AG04449 (cell line): ENCODE results near the gene IL1R2.

Experiments used
- CTCF ChIA-PET: fragments of 350-600 bp; formaldehyde crosslinking; extraction: SDS; loops from one replicate; lab custom pipeline; 2021; ENCODE audit warnings: antibody characterized with exemption; lab: Yijun Ruan, JAX
- POLR2A ChIA-PET: fragments of 400-600, 350-600 bp; formaldehyde crosslinking; extraction: SDS; loops from one replicate; lab custom pipeline; 2020; ENCODE audit warnings: antibody characterized with exemption, inconsistent platforms; lab: Yijun Ruan, JAX
- DNase-seq: peaks from one replicate; pipeline ENCODE4 v3.0.0-alpha.2; 2010; ENCODE audit warnings: low read depth, low spot score
- H3K4me3 ChIP-seq: 2 replicates; pipeline ENCODE4 v1.5.1; 2011; ENCODE audit warnings: low read depth, mild to moderate bottlenecking, control low read depth, low read length
- CTCF ChIP-seq: IDR thresholded peaks from one replicate; pipeline ENCODE4 v1.5.1; 2011; ENCODE audit warnings: mild to moderate bottlenecking, moderate library complexity, low read length, control low read depth, inconsistent platforms; ENCODE audit not compliant: insufficient read depth; ENCODE audit errors: missing control alignments

The IL1R2 gene

DNA sequence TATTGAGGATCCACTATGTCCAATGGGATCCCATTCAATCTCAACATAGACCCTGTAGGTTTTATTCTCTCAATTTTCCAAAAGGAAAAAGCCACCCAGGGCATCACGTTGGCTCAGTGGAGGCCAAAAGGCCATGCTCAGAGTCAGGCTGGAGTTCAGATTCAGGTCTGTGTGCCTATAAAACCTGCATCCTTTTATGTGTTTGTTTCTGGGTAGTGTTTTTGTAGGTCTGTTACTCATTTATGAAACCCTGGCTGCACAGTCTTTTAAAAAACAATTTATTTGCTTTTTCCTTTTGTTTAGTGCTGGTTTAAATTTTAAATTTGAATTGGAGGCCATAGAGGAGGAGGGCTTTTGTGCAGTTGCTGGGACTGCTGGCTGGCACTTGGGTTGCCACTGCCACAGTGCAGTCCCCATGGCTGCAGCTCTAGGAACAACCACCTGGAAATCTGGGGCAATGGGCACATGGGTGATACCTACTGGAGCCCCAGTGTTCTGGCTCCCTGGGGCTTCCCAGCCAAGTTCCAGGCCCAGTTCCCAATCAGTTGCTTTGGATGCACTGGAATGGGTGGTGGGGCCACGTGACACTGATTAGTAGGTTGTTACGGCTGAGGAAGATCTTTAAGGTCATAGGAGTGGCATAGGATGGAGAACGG is 31.3 kb downstream of the IL1R2 start:
- ChIA-PET CTCF (interaction anchor here (0.8 to 9.0 kb wide), 5 partner anchors 9 to 218 kb away, joined by 3 to 298 read pairs (median 60); no protein-coding TSS in a partner anchor), POLR2A (no interaction called here)
- DNase-seq: no peak
- TF ChIP-seq CTCF: no peak
- H3K4me3 ChIP-seq: no peak overlapping the region

- TF ChIP-seq CTCF: no peak
- no peak overlapping the region for H3K4me3 ChIP-seq
- CTCF ChIA-PET: interaction anchor here (1.0 to 9.0 kb wide), 5 partner anchors 18 to 216 kb away, joined by 3 to 298 read pairs (median 4); partner anchors contain the start of gene IL1R1
- POLR2A ChIA-PET: interaction anchor here (0.8 kb wide), 1 partner anchor 9 kb away, joined by 5 read pairs; no protein-coding TSS in a partner anchor
- no peak for DNase-seq
These were observed 32.6 kb downstream of the IL1R2 start for GRCh38 chr2:102024410-102024809.

DNA sequence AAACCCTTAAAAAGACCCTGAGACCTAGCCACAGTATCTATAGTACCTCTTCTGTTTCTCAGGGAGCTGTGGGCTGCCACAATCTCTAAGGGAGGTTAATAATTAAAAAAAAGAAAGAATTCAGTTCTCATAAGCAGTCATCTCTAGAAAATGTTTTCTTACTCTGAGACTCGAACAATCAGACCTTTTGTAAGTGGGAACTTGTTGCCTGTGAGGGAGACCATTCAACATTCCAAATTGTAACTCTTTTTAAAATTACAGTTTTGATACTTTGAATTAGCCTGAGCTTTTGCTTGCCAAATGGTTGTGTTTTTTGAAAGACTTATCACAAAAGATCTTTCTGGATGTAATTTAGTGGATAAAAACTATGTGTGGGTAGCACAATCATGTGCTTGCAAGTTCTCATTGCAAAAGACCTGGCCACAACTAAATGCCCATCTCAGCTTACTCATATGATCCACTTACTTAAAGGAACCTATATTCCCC is 33.3 kb downstream of the IL1R2 start:
- peak; percentile 82 for DNase-seq
- H3K4me3 ChIP-seq: no peak overlapping the region
- TF ChIP-seq CTCF: no peak
- ChIA-PET POLR2A (interaction anchor here (0.8 kb wide), 1 partner anchor 8 kb away, joined by 5 read pairs; no protein-coding TSS in a partner anchor), CTCF (interaction anchor here (1.0 to 9.0 kb wide), 10 partner anchors 9 to 331 kb away, joined by 3 to 298 read pairs (median 4); partner anchors contain the start of genes IL18R1 and IL1R1)

DNA sequence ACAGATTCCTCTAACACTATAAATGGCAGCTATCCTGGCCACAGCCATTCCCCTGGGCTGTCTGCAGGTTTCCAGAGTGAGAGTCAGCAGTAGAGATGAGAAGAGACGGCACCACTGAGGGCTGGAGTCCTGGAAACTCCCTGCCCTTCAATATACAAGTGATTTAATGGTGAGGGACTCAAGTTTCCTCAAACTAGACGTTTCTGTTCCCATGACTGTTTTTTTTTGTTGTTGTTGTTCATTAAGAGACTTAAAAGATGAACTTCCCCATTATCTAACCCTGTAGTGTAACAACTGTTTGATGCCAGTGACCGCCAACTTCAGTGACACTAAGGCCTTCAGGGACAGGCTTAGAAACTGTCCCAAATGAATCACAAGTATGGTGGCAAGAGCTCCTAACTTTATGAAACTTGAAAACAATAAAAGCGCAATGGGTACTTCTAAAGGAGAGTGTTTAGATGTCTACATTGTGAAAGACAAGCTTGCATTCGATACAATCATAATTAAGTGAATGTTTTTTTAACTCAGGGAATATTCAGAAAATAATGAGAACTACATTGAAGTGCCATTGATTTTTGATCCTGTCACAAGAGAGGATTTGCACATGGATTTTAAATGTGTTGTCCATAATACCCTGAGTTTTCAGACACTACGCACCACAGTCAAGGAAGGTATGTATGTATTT is 34.0 kb downstream of the IL1R2 start:
- ChIA-PET CTCF (interaction anchor here (0.6 to 9.0 kb wide), 16 partner anchors 8 to 330 kb away, joined by 3 to 298 read pairs (median 4); partner anchors contain the start of genes IL18R1 and IL1R1), POLR2A (interaction anchor here (0.9 kb wide), 1 partner anchor 117 kb away, joined by 3 read pairs; the partner anchor contains the start of gene IL1R1)
- TF ChIP-seq CTCF: no peak
- no peak for DNase-seq
- H3K4me3 ChIP-seq: no peak overlapping the region

DNA sequence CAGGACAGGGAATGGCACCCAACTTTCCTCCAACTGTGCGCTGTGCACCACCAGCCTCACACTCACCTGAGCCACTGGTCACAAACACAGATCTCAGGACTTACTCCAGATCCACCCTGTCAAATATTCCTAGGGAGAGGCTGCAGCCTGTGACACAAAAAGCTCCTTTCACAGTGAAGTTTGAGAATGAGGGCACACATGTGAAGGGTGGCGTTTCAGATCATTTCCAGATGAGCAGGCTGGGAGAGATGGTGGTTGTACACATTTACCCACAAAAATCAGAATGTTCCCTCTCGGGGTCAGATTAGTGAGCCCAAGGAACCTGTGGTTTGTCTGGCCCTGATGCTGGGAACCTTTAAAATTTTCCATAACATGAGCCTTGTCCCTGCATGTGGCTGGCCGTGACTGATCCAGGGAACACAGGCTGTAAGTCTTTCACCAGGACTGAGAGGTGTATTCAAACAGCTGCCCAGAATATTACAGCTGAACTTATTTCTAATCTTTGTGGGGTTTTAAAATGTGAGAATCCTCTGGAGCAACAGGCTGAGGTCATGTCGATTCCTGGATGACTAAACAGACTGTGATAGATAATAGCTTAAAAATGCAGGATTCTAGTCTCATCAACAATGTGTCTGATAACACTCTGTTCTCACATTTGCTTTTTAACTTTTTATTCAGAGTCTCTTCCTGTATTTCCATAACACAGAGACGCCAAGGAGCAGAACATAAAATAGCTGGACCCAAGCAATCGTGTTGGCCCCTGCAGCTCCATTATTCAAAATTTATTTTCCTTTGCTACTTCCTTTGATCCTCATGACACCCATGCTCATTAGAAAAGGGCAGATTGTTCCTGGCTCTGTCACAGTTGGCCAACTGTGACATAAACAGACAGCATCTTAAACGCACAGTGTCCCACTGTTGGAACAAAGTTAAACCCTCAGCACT is 35.5 kb downstream of the IL1R2 start:
- no peak overlapping the region for H3K4me3 ChIP-seq
- POLR2A ChIA-PET: interaction anchor here (0.9 to 1.0 kb wide), 3 partner anchors 37 to 114 kb away, joined by 3 to 4 read pairs (median 3); no protein-coding TSS in a partner anchor
- CTCF ChIA-PET: interaction anchor here (1.0 to 9.0 kb wide), 9 partner anchors 11 to 218 kb away, joined by 3 to 298 read pairs (median 4); no protein-coding TSS in a partner anchor
- DNase-seq: no peak
- no peak for TF ChIP-seq CTCF
